Cardiac fibroblast (primary cell): ENCODE measurements around the gene E2F4.

Source experiments
- DNase-seq, 2 donors: peaks; one replicate each; pipeline versions ENCODE4 v3.0.0 to v3.0.0-alpha.2; 2010; ENCODE audit warnings: low read depth in 2 of 2
- H3K4me3 ChIP-seq, 2 donors: replicated peaks in 1 of 2; 1 replicate in 1 of 2; 2 replicates in 1 of 2; pipeline ENCODE4 v1.5.1; 2011; ENCODE audit warnings: low read depth in 2 of 2, low read length in 2 of 2, mild to moderate bottlenecking in 2 of 2, moderate library complexity in 1 of 2
- CTCF ChIP-seq: IDR thresholded peaks from one replicate; pipeline ENCODE4 v1.5.1; 2011; ENCODE audit warnings: low read depth, mild to moderate bottlenecking, low read length, inconsistent platforms

Gene E2F4

GRCh38 chr16:67158637-67159600, 33.0 kb upstream of the E2F4 start:
- DNase-seq = peak in 1 of 2 donors; percentile 35

GRCh38 chr16:67161595-67162058, 30.3 kb upstream of the E2F4 start:
- peak overlapping the region in 1 of 2 donors; percentile 1 for H3K4me3 ChIP-seq
- no peak for TF ChIP-seq CTCF

More at GRCh38 chr16:67158637-67159600, 33.0 kb upstream of the E2F4 start:
- peak overlapping the region; percentile 97 for H3K4me3 ChIP-seq
- TF ChIP-seq CTCF = no peak

GRCh38 chr16:67162506-67163163, 29.3 kb upstream of the E2F4 start:
- DNase-seq = no peak
- no peak overlapping the region for H3K4me3 ChIP-seq
- no peak for TF ChIP-seq CTCF

More at GRCh38 chr16:67161595-67162058, 30.3 kb upstream of the E2F4 start:
- DNase-seq = no peak

GRCh38 chr16:67163164-67163998, 28.6 kb upstream of the E2F4 start:
- DNase-seq = peak in 1 of 2 donors; percentile 62
- no peak overlapping the region for H3K4me3 ChIP-seq
- no peak for TF ChIP-seq CTCF

- TF ChIP-seq CTCF = no peak
- no peak for DNase-seq
- peak overlapping the region; percentile 5 to 18 for H3K4me3 ChIP-seq
Measured at GRCh38 chr16:67163999-67164558, 27.9 kb upstream of the E2F4 start.

GRCh38 chr16:67164599-67165061, 27.3 kb upstream of the E2F4 start, which contains the start of gene HSF4:
Gene HSF4, plus strand, starts transcription at chr16:67164745. Its CDS starts 67 bp downstream, at chr16:67164812.
- peak; percentile 18 to 54 for DNase-seq
- H3K4me3 ChIP-seq = peak within 1 kb of the TSS; percentile 5 to 28
- no peak for TF ChIP-seq CTCF
